Cardiac septum (tissue), 1 donor: Measurements from ENCODE around the gene ACTN1. TPM values are rescaled to one million over a fixed set of nuclear protein-coding genes. Genes with fewer than 3 reads are reported as not detected.

Source experiments
- DNase-seq: peaks from one replicate; pipeline ENCODE4 v3.0.0-alpha.2; 2020; ENCODE audit warnings: low spot score
- intact Hi-C: fragments of 100-400 bp; cut with DNase I; formaldehyde crosslinking; loops from one replicate; pipeline ENCODE4 v1.14.0; 2022
- total RNA-seq: library from RNA; stranded (reverse); fragmentation: NEBNext Ultra II Directional; extraction: Animal tissue kit (Norgen Biotek cat#: 25700); gene quantifications from one replicate; pipeline ENCODE4 v1.2.1, GENCODE V29; 2021
- donor health status: DM: no; HTN: no; CAD: no.

ACTN1 gene
- total RNA-seq, 1 donor from 2014 or later, result 346 TPM

DNA sequence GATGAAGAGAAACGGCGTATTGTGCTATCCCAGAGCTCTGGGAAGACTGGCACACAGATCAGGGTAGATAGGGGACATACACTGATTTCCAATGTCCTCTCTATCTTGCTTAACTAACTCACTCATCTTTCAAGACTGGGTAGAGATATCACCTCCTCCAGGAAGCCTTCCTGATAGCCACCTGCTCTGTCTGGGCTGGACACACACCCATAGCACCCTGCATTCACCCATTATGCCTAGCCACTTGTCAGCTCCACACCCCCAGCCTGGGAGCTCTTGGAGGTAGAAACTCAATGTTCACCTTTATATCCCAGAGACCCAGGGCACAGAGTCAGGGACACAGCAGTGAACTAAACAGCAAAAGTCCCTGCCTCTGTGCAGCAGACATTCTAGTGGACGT is 52.0 kb downstream of the ACTN1 start:
- intact Hi-C loops, result no loop called here
- DNase-seq, result no peak

DNA sequence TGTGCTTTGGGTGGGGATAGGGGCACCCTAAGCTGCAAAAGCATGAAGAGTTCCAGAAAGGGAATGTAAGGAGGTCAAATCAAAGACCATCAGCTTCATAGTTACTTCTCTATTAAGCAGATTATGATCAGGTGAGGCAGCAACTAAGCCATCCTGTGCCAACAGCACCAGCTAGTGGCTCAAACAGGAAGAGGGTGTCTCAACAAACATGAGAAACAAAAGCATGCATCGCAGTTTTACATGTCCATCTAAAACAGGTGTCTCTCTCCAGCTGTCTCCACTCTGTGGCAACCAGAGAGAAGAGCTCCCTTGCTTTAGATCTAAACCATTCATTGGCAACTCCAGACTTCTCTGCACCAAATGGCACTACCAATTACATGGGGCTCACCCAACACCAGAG is 52.9 kb downstream of the ACTN1 start:
- intact Hi-C loops, result no loop called here
- no peak for DNase-seq

DNA sequence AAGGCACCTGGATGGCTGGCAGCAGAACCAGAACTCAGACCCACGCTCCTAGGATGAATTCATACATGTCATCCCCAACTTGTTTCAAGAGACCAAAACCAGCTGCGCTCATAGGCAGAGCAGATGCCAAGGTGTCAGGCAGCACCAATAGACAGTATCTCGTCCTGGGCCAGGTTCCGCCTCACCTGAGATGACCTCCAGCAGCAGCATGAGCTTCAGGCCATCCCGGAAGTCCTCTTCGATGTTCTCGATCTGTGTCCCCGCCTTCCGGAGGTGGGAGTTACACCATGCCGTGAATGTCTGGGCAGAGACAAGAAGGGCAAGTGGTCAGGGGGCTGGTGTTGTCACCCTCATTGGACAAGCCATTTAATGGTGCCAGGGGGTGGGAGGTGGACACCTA is 53.7 kb downstream of the ACTN1 start:
- peak; percentile 63 for DNase-seq
- intact Hi-C loops, result no loop called here

DNA sequence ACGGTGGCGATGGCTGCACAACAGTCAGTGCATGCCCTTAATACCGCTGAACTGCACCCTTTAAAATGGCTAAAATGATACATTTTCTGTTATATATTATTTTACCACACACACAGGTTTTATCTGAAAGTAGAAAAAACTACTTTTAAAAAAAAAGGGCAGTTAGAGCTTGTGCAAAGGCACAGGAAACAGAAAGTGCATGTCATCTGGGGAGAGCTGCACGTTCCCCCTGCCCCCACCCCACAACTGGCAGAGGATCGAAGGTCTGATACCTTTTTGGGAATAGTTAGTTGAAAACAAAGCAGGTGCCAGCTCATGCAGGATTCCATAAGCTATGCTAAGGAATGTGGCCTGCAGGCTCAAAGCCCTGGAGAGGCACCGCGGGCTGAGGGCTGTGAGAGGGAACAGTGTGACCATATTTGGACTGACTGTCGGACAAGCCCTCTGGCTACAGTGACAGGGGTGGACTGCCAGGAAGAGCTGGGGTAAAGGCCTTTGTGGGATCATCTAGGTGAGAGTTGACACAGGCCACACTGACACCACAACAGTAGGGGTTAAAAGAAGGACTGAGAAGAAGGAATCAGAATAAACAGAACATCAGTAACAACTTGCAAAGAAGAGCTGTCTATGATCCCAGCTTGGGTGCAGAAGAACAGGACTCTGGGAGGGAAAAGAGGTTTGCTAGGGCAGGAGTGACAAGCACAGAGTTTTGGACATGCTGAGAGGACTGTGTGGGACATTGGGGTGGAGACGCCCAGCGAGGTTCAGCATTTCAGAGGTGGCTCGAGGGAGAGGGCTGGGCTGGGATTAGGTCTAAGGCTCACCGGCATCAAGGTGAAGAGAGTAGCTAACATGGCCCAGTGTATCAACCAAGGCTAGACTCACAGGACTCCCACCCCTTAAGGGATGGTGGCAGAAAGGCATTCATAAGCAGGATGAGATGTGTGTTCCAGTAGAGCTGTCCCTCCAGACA is 54.6 kb downstream of the ACTN1 start:
- intact Hi-C loops, result no loop called here
- no peak for DNase-seq

DNA sequence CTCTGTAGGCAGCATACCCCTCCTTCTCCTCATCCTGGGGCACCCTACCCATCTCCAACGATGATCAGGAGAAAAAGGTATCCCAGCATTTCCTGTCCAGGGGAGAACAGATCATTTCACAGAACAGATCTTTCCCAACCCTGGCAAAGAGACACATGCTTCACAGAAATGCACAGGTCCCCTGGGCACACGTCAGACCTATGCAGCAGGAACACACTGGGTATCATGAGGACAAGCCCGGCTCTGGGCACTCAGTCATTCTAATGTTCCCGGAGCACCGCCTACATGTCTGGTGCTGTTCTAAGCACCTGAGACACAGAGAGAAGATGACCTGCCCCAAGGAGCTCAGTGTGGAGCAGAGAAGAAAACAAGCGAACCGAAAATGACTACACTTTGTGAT is 56.2 kb downstream of the ACTN1 start:
- no peak for DNase-seq
- intact Hi-C loops, result no loop called here

DNA sequence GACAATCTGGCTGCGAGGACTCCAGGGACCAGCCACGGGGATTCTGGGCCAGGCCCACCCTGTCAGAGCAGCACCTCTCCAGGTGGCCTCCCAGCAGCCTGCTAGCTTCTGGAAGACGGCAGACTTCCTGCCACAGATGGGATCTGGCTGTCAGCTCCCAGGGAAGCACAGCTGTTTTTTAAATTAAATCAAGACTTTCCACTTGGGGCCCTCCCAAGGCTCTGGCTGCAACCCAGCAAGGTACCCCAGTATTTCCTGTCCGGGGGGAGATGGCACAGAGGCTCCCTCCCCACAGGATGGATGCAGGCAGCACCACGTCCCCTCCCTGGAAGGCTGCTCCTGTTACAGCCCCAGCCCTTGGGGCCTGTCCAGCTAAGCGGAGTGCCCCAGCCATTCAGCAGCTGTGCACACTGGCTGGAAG is 56.9 kb downstream of the ACTN1 start:
- DNase-seq, result no peak
- intact Hi-C loops, result no loop called here

DNA sequence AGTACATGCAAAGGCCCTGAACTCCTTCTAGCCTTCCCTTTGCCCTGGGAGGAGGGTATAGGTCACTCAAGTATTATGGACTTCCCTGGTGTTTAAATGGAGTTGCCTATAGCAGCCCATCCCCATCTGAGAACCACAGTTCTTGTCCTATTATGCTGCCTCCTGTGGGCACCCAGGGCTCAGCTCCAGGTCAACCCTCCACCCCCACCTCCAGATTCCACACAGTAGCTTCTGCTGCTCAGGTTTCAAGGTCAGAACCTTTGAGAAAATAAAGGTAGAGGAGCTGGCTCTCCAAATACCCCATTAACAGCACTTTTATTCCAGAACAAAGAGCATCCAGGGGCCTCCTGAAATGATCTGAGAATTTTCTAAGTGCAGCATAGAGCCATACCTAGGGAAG is 57.4 kb downstream of the ACTN1 start:
- intact Hi-C loops, result no loop called here
- DNase-seq, result no peak

DNA sequence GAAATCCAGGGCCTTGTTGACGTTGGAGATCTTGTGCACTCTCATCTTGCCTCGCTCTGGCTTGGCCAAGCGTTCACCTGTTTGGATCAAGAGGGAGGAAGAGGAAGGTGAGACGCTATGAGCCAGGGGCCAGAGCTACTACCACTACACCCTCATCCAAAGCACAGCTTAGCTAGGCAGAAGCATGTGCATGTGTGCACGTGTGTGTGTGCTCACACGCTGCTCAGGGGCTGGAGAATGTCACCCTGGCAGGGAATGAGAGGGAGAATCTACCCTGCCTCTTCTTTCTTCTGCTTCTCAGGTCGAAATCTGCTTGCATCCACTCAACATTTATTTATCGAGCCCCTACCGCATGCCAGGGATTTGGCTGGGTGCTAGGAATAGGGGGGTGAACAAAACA is 58.1 kb downstream of the ACTN1 start:
- DNase-seq, result no peak
- intact Hi-C loops, result no loop called here

DNA sequence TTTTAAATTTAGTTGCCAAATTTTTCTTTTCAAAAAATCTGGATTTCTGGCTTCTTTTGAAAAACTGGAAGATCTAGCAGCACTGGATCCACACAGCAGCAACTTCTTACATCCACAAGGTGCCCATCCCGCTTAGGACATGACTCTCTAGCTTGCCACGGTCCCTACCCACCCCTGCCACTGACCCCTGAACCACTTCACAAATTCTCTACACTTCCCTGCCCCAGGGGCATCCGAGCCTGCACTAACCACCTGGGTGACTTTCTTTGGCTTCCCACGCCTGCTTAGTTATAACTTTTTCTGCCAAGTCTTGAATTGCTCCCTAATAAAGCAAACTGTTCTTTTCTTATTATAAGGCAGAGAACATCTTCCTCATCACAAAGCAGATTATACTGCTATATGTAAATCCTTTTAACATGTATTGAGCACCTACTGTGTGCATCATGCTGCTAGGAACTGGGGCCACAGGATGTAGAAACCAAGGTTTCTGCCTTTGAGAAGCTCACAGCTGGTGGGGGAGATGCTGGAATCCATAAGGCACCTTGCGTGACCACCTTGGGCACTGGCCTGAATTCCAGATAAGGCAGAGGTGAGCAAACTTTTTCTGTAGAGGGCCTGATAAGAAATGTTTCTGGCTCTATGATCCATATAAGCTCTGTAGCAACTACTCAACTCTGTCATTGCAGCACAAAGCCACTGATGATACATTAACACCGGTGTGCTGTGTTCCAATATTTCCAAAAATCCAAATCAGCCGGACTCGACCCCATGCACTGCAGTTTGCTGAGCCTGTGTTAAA is 59.8 kb downstream of the ACTN1 start:
- intact Hi-C loops, result no loop called here
- no peak for DNase-seq

DNA sequence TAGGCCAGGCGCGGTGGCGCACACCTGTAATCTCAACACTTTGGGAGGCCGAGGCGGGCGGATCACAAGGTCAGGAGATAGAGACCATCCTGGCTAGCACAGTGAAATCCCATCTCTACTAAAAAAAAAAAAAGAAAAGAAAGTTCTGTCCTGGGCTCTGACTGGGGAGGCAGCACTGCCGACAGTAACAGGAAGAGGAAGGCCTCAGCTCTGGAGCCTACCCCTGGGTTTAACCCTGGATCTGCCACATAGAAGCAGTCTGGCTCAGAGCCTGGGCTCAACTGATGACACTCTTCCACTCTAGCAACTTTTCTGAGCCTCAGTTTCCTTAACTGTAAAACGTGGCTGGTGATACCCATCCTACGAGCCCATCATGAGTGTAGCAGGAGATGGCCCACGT is 60.5 kb downstream of the ACTN1 start:
- intact Hi-C loops, result no loop called here
- no peak for DNase-seq

DNA sequence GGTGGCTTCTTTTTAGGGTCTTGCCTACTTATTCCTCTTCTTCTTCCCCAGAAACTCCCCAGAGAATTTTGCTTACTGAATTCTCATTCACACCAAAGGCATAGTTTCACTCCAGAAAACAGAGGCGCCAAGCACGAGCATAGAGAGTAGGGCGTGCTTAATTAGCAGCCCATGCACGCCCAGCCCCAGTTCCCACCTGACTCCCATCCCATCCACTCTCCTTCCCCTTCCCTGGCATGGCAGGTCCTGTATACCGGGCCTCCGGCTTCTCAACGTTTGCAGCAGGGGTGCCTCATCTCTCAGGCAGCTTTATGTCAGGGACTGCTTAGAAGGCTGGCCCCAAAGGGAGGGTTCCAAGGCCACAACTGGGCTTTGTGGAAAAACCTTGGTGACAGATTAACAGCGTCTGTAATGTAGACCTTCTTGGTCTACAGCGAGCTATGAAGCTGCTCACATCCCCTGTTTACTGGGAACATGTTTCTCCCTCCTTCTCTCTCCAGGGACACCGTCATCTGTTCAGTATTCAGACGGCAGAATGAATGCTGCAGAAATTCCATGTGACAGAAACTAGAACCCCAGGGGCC is 62.7 kb downstream of the ACTN1 start:
- no peak for DNase-seq
- intact Hi-C loops, result no loop called here

DNA sequence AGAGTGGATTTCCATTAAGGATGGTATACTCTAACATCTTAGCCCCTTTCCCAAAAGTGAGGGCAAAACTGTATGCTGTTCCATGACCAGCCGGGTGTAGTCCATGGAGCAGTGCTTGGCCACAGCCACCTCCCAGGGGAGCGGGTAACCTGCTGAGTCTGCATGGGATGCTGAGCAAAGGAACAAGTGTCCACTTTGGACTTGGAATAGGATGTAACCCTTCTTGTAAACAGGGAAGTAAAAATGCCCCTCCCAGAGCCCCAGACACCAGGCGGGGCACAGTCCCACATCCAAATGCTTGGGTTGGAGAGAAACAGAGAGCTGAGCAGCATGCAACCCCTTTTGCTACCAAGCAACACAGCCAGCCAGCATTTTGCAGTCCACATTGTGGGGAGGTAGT is 65.6 kb downstream of the ACTN1 start:
- no peak for DNase-seq
- intact Hi-C loops, result loop anchor here (2.0 to 5.0 kb wide), 3 partner anchors 65 to 179 kb away; partner anchors contain the start of gene ACTN1

DNA sequence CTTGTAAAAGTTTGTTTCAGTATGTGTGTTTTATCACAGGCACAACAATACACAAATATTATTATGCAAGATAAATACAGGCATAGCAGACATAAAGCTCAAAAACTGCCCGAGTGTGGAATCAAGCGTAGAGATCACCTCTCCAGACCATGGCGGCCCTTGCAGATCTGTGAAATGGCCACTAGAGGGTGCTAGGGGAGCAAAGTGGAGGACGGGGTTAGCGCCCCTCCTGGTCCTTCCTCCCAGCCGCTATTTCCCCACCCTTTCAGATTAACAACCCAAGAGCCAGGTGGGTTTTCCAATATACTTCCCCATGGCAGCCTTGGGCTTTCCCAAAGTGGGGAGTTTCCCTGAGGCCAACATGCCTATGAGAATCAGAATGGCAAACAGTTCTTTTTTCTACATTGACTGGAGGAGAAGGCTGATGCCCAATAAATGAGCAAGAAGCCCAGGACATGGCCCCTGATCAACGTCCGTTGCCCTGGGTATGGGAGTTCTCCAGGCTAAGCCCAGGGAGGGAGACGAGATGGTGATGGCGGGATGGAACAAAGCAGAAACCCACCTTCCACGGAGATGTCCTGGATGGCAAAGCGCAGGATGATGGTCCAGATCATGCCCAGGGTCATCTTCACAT is 67.4 kb downstream of the ACTN1 start:
- peak; percentile 86 for DNase-seq
- intact Hi-C loops, result loop anchor here (2.0 to 5.0 kb wide), 3 partner anchors 67 to 181 kb away; partner anchors contain the start of gene ACTN1

DNA sequence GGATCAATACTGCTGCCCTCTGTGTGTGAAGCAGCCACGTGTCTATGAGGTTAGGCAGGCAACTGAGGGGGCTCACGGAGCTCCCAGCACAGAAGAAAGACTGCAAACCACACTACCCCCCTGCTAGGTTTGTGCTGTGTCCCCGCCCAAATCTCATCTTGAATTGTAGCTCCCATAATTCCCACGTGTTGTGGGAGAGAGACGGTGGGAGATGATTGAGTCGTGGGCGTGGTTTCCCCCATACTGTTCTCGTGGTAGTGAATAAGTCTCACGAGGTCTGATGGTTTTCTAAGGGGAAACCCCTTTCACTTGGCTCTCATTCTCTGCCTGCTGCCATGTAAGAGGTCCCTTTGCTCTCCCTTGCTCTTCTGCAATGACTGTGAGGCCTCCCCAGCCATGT is 68.6 kb downstream of the ACTN1 start:
- no peak for DNase-seq
- intact Hi-C loops, result loop anchor here (5.0 kb wide), 2 partner anchors 92 to 182 kb away; no protein-coding TSS in a partner anchor

DNA sequence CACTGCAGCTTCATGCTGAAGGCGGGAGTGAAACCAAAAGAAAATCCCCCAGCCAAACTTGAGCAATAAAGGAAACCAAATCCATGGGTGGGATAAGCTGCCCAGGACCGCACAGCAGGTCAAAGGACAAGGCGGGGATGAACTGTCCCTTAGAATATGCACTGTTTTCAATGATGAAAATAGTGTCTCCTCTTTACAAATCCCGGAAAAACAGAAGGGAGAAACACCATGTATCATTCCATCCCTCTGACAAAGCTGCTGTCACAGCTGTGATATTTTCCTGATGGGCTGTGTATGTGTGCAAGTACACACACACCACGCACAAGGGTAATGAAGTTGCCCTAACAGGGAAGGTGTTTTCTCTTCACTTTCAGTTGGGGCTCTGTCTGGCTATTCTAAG is 70.3 kb downstream of the ACTN1 start:
- intact Hi-C loops, result no loop called here
- DNase-seq, result no peak

DNA sequence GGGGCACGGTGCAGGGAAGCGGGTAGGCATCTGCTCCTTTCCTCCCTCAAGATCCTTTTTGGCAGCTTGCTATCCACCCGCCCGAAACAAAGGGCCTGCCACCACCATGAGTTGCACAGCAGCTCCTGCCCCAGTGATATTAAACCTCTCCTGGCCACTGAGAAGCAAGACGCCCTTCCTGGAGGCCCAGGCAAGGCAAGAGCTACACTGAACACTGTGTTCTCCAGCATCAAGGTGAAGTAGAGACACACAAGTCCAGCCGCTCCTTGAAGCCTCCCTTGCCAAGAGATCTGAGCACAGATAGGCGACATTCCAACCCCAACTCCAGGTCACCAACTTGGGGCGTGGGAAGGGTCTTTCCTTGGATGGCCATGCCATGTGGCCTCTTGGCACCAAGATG is 70.9 kb downstream of the ACTN1 start:
- intact Hi-C loops, result no loop called here

DNA sequence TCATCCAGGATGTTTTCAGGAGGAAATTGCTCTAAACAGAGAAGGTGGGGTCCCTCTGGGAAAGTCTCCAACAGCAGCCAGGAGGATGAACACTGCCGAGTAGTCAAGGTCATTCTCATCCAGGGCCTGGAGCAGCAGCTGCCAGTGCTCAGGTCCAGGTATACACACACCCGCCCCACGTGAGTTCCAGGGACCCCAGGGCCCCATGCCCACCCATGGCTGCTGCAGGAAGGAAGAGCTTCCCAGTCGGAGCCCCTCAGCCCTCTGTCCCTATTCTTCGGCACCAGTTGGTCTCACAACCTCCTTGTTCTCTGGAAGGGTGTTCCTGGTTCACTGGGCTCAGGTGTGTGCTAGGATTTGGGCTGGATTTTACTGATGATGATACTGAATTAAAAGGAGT is 72.7 kb downstream of the ACTN1 start:
- no peak for DNase-seq
- intact Hi-C loops, result no loop called here

More for the DNA sequence above, 70.9 kb downstream of the ACTN1 start:
- peak; percentile 66 for DNase-seq

DNA sequence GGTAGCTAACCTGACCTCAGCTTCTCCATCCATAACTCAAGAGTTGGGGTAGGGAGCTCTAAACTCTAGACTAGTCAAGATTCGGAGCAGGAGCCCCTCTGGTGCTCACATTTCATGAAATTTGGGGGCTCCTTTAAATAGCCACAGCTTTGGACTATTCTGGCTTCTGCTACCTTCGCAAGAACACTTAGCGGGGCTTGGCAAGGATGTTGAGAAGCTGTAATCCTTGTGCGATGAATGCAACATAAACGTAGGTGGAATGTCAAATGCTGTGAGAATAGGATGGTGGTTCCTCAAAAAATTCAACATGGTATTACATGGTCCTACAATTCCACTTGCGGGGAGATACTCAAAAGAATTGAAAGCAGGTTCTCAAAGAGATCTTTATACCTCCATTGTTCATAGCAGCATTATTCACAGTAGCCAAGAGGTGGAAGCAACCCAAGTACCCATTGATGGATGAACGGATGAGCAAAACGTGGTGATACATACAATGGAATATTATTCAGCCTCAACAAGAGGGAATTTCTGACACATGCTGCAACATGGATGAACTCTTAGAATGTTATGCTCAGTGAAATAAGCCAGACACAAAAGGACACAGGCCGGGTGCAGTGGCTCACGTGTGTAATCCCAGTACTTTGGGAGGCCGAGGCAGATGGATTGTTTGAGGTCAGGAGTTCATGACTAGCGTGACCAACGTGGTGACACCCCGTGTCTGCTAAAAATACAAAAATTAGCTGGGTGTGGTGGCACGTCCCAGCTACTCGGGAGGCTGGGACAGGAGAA is 73.8 kb downstream of the ACTN1 start:
- intact Hi-C loops, result no loop called here
- DNase-seq, result no peak

DNA sequence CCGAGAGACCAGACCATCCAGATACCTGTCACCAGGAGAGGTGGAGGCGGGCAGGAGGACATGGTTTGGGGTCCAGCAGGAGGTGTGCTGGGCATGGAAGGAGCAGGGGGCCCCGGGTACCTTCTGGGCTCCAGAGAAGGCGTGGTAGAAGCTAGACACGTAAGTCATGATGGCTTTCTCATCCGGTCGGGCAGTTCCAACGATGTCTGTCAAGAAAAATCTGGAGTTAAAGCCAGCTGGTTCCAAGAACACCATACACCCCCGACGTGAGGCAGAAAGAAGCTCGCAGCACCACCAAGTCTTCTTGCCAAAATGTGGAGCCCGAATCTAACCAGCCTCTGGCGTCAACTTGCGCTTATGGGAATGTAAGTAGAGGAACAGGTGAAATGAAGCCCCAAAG is 76.7 kb downstream of the ACTN1 start:
- intact Hi-C loops, result no loop called here
- DNase-seq, result no peak
